ENCODE results near the gene TLR1.

DNA sequence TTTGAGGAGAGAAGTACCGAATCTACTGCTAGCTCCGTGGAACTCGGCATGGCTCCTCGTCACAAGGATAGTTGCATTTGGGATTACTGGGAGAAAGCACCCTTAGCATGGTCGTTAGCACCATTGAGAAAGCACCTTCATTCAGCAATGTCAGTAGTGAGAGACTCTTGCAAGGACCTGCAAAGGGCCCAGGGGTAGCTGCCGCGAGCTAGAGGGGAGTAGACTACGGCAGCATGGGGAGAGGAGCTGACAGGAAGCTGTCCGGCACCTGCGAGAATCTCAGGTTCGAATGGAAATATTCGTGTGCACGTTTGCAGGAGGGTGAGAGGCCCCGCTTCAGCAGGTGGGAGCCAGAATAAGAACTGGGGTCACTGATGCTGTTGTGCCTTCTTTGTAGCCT is 42.0 kb downstream of the TLR1 start:
- TF ChIP-seq CTCF (IDR thresholded peaks at IDR 0.05; ENCODE audit: low read length) (no peak), EZH2 (optimal IDR thresholded peaks at IDR 0.05; ENCODE audit: low read depth, low read length) (no peak)
